K562 (cell line): ENCODE data around the gene SEC16A. TPM values are rescaled to one million over a fixed set of nuclear protein-coding genes. Genes with fewer than 3 reads are reported as not detected.

Source experiments
- ESRRB ChIP-seq: fragments of 250-450 bp; sonication (Bioruptor Pico); IDR thresholded peaks from 2 replicates; pipeline ENCODE4 v1.5.0; 2020; ENCODE audit warnings: mild to moderate bottlenecking, moderate library complexity, borderline replicate concordance
- RBM17 ChIP-seq: fragments of 200-400 bp; formaldehyde crosslinking; IDR thresholded peaks from 2 replicates; pipeline ENCODE4 v1.6.1; 2017; ENCODE audit warnings: low read depth, mild to moderate bottlenecking, low read length, borderline replicate concordance
- ZFX ChIP-seq: sonication (generic); formaldehyde crosslinking; IDR thresholded peaks from 2 replicates; pipeline ENCODE4 v1.8.0; 2022; ENCODE audit warnings: mild to moderate bottlenecking, missing genetic modification reagents, moderate library complexity
- polyA plus RNA-seq, 8 experiments: library from polyadenylated mRNA; depleted of rRNA in 4 of 8; stranded (reverse) in 5 of 8; unstranded in 3 of 8; fragments of >200 nt; fragmentation: Nextera tagmentation in 2 of 8; fragmentation: Illumina TruSeq in 1 of 8; extraction: Ambion mirVana in 2 of 8; extraction: Trizol in 1 of 8; gene quantifications; 2 replicates each; pipeline versions ENCODE4 v1.2.1 to v1.2.3, GENCODE V29; 2011 to 2014; ENCODE audit warnings: inconsistent platforms in 1 of 8, missing spikeins in 1 of 8
- total RNA-seq, 7 experiments: library from RNA; depleted of rRNA in 6 of 7; stranded (reverse); fragments of >200 nt in 6 of 7; fragmentation: Illumina TruSeq in 2 of 7; extraction: Trizol in 2 of 7; gene quantifications; 2 replicates each; pipeline versions ENCODE4 v1.2.1 to v1.2.3, GENCODE V29; 2011 to 2021; ENCODE audit warnings: low replicate concordance in 1 of 7
- TF ChIP-seq, protein P1 (sequence below): sonication (generic); formaldehyde crosslinking; IDR thresholded peaks from 2 replicates; pipeline ENCODE4 v1.9.0; 2022; ENCODE audit warnings: mild to moderate bottlenecking, missing genetic modification reagents
- TF ChIP-seq, protein P2 (sequence below): fragments of 200-400 bp; formaldehyde crosslinking; IDR thresholded peaks from 2 replicates; pipeline ENCODE4 v1.6.1; 2017; ENCODE audit warnings: mild to moderate bottlenecking, low read depth, low read length, moderate library complexity
- TF ChIP-seq, protein P3 (sequence below): sonication (generic); formaldehyde crosslinking; IDR thresholded peaks from 2 replicates; pipeline ENCODE4 v1.8.1; 2023; ENCODE audit warnings: missing genetic modification reagents, mild to moderate bottlenecking, borderline replicate concordance

Gene SEC16A
- total and polyA plus RNA-seq, 9 of the 15 experiments (the other 6 are each of a cell fraction or from before 2014, with no cell fraction given), result 8.3 to 62.8 (median 14.0) TPM

DNA sequence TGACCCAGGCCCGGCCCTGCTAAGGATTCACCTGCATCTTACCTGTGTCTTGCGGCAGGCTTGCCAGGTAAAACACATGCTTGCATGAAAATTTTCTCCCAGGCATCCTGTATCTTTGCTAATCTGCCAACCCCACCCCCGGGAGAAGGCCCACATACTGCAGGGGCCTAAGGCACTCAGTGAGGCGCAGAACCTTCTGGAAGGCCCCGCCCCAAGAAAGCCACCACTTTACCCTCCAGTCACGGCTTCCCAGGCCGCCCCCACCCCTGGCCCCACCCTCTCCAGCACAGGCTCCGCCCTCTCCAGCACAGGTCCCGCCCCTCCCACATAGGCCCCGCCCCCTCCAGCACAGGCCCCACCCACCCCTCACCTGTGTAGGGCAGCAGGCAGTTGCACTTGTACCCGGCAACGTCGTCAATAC, 29.8 kb upstream of the SEC16A start (continued):
- TF ChIP-seq, protein P1, sequence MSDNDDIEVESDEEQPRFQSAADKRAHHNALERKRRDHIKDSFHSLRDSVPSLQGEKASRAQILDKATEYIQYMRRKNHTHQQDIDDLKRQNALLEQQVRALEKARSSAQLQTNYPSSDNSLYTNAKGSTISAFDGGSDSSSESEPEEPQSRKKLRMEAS (CRISPR knock-in tag), result 0 out of 2 replicates have a peak, but pooled peaks have one; percentile 2
- TF ChIP-seq RBM17 (no peak), ZFX (peak; percentile 59; the same call in 1 of the 2 replicates), ESRRB (CRISPR knock-in tag) (no peak)
- TF ChIP-seq, protein P2, sequence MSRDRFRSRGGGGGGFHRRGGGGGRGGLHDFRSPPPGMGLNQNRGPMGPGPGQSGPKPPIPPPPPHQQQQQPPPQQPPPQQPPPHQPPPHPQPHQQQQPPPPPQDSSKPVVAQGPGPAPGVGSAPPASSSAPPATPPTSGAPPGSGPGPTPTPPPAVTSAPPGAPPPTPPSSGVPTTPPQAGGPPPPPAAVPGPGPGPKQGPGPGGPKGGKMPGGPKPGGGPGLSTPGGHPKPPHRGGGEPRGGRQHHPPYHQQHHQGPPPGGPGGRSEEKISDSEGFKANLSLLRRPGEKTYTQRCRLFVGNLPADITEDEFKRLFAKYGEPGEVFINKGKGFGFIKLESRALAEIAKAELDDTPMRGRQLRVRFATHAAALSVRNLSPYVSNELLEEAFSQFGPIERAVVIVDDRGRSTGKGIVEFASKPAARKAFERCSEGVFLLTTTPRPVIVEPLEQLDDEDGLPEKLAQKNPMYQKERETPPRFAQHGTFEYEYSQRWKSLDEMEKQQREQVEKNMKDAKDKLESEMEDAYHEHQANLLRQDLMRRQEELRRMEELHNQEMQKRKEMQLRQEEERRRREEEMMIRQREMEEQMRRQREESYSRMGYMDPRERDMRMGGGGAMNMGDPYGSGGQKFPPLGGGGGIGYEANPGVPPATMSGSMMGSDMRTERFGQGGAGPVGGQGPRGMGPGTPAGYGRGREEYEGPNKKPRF, result no peak
- TF ChIP-seq, protein P3, sequence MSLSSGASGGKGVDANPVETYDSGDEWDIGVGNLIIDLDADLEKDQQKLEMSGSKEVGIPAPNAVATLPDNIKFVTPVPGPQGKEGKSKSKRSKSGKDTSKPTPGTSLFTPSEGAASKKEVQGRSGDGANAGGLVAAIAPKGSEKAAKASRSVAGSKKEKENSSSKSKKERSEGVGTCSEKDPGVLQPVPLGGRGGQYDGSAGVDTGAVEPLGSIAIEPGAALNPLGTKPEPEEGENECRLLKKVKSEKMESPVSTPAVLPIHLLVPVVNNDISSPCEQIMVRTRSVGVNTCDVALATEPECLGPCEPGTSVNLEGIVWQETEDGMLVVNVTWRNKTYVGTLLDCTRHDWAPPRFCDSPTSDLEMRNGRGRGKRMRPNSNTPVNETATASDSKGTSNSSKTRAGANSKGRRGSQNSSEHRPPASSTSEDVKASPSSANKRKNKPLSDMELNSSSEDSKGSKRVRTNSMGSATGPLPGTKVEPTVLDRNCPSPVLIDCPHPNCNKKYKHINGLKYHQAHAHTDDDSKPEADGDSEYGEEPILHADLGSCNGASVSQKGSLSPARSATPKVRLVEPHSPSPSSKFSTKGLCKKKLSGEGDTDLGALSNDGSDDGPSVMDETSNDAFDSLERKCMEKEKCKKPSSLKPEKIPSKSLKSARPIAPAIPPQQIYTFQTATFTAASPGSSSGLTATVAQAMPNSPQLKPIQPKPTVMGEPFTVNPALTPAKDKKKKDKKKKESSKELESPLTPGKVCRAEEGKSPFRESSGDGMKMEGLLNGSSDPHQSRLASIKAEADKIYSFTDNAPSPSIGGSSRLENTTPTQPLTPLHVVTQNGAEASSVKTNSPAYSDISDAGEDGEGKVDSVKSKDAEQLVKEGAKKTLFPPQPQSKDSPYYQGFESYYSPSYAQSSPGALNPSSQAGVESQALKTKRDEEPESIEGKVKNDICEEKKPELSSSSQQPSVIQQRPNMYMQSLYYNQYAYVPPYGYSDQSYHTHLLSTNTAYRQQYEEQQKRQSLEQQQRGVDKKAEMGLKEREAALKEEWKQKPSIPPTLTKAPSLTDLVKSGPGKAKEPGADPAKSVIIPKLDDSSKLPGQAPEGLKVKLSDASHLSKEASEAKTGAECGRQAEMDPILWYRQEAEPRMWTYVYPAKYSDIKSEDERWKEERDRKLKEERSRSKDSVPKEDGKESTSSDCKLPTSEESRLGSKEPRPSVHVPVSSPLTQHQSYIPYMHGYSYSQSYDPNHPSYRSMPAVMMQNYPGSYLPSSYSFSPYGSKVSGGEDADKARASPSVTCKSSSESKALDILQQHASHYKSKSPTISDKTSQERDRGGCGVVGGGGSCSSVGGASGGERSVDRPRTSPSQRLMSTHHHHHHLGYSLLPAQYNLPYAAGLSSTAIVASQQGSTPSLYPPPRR (CRISPR knock-in tag), result no peak
